HG02763 (cell line): ENCODE measurements around the gene BSG.

Experiments used
- ATAC-seq: cut with Tn5 transposase; IDR thresholded peaks from one replicate; pipeline ENCODE4 v1.9.1; 2021; ENCODE audit warnings: mild to moderate bottlenecking, moderate library complexity; ENCODE audit not compliant: unreplicated experiment

Gene BSG

DNA sequence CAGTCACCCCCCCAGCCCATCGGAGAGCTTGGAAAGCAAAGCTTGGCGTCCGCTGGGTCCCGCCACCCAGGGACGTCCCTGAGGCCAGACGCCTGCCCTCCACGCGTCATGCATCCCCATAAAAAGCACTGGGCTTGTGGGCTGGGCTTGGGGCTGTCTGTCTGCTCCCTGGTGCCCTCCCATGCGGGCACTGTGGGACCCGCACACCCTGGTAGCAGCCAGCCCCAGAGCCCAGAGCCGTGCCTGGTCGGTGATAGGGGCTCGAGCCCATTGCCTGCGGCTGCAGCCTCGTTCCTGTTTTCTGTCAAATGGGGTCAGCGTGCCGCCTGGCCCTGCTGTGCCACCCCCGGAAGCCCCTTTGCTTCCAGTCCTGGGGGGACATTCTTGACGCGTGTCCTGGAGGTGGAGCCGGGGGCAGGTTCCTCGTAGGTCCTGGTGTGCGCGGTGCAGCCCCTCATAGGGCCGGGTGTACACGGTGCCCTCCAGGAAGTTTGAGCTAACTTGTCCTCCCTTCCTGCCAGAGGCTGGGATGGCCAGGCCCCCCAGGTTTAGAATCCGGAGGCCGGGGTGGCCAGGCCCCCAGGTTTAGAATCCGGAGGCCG lies 32.9 kb upstream of the BSG start:
- no peak for ATAC-seq

DNA sequence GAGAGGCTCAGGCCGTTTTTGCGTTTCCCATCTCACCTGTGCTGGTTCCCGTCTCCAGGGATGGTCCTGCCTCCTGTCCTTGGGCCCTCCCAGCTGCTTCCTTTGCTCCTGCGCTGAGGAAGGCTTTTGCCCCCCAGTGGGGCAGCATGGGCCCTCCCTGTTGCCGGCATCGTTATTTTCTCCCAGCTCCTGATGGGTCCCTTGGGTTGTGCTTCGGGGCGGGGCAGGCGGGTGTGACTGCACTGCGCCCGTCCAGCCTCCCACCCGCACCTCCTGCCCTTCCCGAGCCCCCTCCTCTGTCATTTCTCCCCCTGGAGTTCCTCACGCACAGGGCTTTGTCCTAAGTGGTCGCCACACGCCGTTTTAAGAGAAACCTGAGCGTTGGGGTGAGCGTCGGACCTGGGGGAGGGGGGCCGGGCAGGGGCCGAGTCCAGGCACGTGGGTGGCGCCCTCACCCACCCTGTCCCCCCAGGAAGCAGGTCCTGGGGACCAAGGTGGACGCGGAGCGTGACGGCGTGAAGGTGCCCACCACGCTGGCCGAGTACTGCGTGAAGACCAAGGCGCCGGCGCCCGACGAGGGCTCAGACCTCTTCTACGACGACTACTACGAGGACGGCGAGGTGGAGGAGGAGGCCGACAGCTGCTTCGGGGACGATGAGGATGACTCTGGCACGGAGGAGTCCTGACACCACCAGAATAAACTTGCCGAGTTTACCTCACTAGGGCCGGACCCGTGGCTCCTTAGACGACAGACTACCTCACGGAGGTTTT lies 31.3 kb upstream of the BSG start:
- no peak for ATAC-seq

DNA sequence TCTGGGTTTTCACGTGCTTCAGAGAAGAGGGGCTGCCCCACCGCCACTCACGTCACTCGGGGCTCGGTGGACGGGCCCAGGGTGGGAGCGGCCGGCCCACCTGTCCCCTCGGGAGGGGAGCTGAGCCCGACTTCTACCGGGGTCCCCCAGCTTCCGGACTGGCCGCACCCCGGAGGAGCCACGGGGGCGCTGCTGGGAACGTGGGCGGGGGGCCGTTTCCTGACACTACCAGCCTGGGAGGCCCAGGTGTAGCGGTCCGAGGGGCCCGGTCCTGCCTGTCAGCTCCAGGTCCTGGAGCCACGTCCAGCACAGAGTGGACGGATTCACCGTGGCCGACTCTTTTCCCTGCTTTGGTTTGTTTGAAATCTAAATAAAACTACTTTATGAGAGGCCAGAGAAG lies 30.7 kb upstream of the BSG start:
- ATAC-seq = no peak

DNA sequence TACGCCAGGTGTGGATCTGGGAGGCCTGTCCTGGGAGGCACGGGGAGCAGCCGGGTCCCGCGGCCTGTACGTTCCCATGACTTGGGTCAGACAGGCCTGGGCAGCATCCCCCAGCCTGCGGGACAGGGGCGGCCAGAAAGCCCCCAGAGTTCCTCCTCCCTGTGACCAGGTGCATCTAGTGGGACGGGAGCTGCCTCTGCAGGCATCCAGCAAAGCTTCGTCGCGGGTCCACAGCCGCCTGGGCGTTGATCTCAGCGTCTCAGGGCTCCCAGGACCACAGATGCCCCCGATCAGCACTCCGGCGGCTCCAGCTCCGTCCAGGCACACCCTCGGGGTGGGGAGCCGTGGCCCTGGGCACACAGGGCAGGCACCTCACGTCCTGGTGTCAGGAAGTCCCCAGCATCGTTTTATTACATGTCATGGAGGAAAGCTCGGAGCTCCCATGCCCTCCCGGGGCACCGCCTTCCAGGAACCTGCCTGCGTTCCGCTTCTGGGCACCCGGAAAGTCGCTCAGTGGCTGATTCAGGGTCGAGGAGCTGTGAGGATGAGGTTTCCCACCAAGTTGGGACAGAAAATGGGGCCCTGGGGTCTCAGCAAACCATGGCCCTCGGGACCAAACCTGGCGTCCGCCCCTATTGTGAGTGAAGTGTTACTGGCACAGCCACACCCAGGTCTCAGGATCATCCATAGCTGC lies 30.1 kb upstream of the BSG start:
- no peak for ATAC-seq

DNA sequence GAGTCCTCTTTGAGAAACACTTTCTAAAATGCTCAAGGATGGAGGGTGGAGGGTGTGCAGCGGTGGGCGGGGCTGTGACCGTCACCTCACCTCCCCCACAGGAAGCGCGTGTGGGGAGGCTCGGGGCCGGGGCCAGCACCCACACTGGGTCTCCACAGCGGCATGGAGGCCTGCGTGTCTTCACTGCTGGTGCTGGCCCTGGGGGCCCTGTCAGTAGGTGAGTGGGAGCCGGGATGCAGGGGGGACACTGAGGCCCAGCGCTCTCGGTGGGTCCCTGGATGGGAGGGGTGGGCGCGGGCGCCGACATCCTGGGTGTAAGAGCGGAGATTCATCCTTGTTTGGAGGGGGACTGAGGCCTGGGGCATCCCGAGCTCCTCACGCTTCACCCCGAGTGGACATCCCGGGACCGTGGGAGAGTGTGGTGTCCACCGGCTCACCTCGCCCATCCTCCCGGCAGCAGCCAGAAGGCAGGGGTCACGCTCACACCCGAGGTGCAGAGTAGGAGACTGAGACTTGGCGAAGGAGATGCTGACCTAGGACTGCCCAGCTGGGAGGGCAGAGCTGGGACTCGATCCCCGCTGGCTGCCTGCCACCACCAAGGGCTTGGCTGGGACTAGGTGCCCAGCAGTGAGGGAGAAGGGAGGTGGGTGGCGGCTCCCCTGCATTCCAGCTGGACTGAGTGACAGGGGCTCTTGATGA lies 28.3 kb upstream of the BSG start, which contains the start of gene GZMM:
Gene GZMM (plus strand): TSS at position 144 of the 699 bp plus-strand sequence. CDS start 19 bp downstream, at position 163.
- ATAC-seq = no peak

DNA sequence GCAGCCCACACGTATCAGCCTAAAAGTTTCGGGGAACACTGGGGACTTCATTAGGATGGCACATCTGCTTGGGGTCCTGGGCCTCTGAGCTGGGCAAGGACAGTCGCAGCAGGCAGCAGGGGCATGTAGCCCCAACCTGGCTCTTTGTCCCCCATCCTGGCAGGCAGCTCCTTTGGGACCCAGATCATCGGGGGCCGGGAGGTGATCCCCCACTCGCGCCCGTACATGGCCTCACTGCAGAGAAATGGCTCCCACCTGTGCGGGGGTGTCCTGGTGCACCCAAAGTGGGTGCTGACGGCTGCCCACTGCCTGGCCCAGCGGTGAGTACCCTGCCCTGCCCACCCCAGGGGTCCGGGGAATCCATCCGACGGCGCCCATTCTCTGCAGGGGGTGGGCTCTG lies 25.3 kb upstream of the BSG start:
- no peak for ATAC-seq

DNA sequence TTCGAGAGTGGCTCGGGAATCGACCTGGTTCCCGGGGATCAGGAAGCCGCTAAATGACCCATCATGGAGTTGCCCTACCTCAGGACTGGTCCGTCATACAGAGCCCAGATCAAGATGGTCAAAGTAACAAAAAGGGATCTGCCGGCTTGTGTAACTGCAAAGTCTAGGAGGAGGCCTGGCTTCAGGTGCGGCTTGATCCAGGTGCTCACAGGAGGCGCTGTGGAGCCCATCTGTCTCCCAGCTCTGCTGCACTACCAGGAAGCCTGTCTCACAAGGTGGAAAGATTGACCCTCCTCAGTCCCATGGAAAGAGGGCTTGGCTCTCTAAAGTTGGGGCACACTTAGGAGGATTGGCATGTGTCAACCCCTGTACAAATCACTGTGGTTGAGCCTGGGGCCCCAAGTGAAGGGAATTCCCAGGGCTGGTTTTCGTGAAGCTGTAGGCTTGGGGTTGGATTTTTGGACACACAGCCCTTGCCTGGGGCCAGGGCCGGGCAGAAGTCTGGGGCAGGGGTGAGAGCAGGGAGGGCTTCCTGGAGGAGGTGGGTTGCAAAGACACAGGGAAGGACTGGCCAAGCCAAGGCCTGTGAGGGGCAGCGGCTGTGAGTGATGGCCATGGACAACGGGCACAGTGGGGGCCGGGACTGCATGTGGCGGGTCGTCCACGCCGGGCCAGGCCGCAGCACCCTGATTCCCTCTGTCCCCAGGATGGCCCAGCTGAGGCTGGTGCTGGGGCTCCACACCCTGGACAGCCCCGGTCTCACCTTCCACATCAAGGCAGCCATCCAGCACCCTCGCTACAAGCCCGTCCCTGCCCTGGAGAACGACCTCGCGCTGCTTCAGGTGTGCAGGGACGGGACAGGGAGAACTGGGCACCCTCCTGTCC lies 24.3 kb upstream of the BSG start:
- ATAC-seq = no peak

DNA sequence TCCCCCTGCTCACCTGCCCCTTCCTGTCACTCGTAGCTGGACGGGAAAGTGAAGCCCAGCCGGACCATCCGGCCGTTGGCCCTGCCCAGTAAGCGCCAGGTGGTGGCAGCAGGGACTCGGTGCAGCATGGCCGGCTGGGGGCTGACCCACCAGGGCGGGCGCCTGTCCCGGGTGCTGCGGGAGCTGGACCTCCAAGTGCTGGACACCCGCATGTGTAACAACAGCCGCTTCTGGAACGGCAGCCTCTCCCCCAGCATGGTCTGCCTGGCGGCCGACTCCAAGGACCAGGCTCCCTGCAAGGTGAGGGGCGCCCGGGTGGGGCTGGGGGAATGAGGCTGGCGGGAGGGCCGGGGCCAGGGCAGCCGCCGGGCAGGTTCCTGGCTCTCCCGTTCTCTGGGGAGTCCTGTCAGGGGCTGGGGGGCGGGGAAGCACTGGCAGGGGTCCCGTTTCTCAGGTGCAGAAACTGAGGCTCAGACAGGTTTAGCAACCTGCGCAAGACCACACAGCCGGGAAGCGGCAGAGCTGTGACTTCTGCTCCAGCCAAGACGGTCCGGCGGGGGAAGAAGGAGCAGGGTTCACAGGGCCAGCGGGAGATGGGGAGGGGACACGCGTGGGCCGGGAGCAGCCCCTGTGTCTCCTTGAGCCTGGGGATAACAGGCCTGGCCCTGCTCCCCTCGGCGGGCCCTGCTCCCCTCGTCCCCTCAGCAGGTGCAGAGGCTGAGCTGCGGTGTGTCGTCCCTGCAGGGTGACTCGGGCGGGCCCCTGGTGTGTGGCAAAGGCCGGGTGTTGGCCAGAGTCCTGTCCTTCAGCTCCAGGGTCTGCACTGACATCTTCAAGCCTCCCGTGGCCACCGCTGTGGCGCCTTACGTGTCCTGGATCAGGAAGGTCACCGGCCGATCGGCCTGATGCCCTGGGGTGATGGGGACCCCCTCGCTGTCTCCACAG lies 23.2 kb upstream of the BSG start:
- ATAC-seq = no peak

DNA sequence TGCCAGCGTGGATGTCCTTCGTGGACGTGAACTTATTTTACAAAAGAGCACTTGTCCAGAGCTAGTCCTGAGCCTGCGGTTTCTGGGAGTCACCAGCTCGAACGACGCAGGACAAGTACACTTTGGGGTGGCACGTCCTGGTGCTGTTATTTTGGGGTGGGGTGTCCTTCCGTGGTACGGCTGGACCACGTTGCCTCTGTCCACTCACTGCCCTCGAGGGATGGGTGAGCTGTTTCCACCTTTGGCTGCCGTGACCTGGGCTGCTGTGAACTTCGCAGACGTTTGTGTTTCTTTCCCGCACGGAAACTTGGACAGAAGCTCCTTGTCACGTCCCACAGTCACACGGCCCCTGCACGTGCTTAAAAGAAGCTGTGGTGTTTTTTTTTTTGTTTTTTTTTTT lies 17.6 kb upstream of the BSG start:
- ATAC-seq = no peak

DNA sequence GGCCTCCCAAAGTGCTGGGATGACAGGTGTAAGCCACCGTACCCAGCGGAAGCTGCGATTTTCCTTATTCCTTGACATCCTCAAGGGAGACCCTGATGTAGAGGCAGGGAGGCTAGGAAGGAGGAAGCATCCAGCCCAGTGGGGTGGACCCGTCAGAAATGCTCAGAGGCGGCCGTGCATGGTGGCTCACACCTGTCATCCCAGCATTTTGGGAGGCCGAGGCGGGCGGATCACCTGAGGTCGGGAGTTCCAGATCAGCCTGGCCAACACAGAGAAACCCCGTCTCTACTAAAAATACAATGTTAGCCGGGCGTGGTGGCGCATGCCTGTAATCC lies 17.0 kb upstream of the BSG start:
- ATAC-seq = no peak

DNA sequence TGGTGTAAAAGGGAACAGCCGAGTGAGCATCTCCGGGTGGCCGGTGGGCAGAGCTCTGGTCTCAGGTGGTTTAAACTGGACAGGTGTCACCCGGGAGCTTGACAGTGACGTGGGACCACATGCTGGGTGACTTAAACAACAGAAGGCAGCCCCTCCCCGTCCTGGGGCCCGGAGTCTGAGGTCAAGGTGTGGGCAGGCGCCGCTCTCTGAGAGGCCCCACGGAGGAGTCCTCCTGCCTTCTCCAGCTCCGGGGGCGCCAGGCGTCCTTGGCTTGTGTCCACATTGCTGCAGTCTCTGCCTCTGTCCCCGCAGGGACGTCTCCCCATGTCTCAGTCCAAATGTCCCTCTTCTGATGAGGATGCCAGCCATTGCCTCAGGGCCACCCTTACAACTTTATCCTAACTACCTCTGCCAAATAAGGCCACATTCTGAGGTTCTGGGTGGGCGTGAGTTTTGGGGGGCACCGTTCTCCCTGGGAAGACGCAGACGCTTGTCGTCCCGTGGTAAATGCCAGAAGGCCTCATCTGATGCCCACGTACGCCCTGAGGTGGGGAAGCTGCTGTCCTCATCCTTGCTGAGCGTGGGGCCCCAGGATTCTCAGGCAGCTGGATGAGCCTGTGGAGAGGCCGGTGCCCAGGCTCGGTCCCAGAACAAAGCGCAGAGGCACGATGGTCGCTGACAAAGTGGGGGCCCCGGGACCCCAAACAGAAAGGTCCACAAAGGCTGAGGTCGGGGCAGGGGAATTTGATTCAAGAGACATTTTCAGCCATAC lies 15.6 kb upstream of the BSG start:
- no peak for ATAC-seq

DNA sequence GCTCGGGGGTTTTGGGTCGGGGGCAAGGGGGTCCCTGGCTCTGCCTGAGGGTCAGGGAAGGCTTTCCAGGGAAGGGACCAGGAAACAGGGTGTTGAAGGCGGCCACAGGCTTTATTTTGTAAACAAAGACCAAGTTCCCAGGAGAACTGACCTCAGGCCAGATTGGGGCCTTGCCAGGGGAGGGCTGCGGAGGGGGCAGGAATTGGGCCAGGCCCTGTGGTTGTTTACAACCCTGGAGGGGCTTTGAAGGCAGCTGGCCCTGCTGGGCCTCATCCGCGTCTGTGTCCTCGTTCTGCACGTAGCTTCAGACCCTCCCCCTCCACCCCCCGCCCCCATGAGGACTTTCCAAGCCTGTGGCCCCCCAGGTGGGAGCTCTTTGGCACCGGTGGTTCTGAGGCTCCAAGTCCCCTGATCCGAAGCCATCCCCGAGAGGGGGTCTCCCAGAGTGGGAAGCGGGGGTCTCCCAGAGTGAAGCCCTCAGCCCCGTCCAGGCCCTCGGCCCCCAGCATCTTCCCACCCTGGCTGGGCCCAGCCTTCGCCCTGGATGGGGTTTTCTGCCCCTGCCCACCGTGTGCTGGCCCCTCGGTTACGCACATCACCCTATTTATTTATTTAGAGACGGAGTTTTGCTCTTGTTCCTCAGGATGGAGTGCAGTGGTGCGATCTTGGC lies 13.5 kb upstream of the BSG start:
- no peak for ATAC-seq

DNA sequence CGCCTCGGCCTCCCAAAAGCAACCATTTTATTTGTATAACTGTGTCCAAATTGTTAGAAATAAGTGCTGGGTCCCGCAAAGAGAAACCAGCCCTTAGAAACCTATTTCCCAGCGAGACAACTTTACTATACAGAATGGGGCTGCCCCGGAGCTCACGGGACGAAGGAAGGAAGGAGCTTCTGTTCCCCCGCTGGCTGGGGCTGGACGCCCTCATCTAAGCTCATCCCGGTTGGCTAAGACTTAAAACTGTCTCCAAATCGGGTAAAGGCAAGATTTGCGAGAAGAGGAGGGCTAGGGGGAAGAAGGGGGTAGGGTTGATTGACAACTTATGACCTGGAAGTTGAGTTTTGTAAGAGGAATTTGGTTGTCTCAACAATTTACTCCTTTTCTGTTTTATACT lies 12.3 kb upstream of the BSG start:
- ATAC-seq = no peak

DNA sequence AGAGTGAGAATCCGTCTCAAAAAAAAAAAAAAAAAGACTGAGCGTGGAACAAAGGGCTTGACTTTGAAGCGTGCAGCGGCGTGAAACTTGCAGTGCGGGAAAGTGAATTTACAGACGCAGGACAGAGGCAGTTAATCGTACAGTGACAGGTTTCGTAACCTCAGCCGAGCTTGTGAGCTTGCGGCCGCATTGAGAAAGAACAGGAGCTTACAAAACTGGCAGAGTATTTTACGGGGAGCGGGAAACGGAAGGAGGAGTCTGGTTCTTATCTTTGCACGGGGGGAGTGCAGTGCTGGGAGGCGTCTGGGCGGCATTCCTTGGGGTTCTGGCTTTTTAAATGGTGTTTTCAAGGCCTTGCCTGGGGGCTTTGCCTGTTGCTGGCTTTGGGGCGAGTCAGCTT lies 6.0 kb upstream of the BSG start:
- no peak for ATAC-seq

DNA sequence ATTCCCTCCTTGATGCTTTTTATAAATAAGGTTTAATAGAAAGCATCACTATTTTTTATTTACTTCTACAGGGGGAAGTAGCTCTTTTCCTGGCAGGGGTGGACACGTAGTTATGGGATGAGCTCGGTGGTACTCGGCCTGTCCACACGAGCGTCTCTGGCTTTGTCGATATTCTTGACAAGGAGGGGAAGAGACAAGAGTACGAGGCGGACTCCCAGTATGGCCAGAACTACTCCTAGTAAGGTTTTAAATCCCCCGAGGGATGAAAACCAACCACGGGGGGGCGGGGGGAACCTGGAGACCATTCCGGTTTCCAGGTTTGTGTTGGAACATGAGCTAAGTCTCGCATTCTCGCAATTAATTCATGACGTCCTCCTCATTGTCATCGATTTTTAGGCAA lies 5.6 kb upstream of the BSG start:
- no peak for ATAC-seq

DNA sequence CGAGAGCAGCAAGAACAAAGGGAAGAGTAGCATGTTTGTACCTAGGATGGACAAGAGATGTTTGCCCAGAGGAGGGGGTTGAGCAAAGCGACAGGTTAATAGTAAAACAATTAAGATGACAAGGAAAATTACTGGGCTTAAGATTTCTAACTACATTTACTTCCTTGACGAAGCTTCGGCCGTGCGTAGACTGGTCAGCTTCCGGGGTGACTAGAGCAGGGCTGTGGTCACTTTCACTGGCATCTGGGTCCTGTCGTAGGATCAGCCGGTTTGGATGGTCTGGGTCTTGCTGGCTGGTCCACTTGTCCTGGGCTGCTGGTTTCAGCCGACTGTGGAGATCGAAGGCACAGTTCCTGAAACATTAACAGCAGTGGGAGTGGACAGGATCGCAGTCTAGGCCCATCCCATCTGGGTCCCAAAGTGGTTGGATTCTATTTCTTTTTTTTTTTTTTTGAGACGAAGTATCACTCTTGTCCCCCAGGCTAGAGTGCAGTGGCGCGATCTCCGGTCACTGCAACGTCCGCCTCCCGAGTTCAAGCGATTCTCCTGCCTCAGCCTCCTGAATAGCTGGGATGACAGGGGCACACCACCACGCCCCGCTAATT lies 5.0 kb upstream of the BSG start:
- no peak for ATAC-seq

DNA sequence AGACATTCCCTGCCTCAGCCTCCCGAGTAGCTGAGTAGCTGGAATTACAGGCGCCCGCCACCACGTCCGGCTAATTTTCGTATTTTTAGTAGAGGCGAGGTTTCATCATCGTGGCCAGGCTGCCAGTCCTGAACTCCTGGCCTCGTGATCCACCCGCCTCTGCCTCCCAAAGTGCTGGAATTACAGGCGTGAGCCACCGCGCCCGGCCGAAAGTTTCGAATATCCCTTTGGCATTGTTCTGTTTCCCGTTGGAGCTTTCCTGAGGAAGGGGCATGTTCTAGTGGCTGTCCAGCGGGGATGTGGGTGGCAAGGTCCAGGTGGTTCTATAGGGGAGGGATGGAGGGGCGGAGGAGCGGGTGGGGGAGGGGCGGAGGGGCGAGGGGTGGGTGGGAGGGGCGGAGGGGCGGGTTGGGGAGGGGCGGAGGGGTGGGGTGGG lies 2.1 kb upstream of the BSG start:
- ATAC-seq = no peak
